ACHN (cell line): ENCODE data around the gene AMZ1.

Source experiments
- DNase-seq: peaks from one replicate; pipeline ENCODE4 v3.0.0-alpha.2; 2015
- in situ Hi-C: cut with HindIII; loops from 2 replicates; pipeline ENCODE4 v1.10.0; 2017; ENCODE audit warnings: low sequenced_read_pairs, low pct_ligation_motif_present, low pct_unique_long_range_greater_than_20kb

Gene AMZ1

GRCh38 chr7:2701832-2702593, 14.0 kb downstream of the AMZ1 start:
- in situ Hi-C loops = no loop called here
- no peak for DNase-seq

GRCh38 chr7:2702594-2702957, 14.6 kb downstream of the AMZ1 start:
- in situ Hi-C loops = no loop called here
- DNase-seq = no peak

- no peak for DNase-seq
- in situ Hi-C loops = no loop called here
Measured at GRCh38 chr7:2705371-2706096, 17.5 kb downstream of the AMZ1 start.

GRCh38 chr7:2706685-2707126, 18.7 kb downstream of the AMZ1 start:
- no peak for DNase-seq
- in situ Hi-C loops = no loop called here

GRCh38 chr7:2707481-2707880, 19.5 kb downstream of the AMZ1 start:
- in situ Hi-C loops = no loop called here
- no peak for DNase-seq

- in situ Hi-C loops = no loop called here
- DNase-seq = no peak
Measured at GRCh38 chr7:2708041-2708440, 20.0 kb downstream of the AMZ1 start.

GRCh38 chr7:2708547-2709310, 20.7 kb downstream of the AMZ1 start:
- DNase-seq = no peak
- in situ Hi-C loops = no loop called here

- no peak for DNase-seq
- in situ Hi-C loops = no loop called here
Measured at GRCh38 chr7:2709553-2710285, 21.7 kb downstream of the AMZ1 start.

GRCh38 chr7:2710286-2710655, 22.3 kb downstream of the AMZ1 start:
- no peak for DNase-seq
- in situ Hi-C loops = no loop called here

GRCh38 chr7:2710901-2711551, 23.0 kb downstream of the AMZ1 start:
- in situ Hi-C loops = no loop called here
- no peak for DNase-seq

GRCh38 chr7:2711895-2712675, 24.1 kb downstream of the AMZ1 start:
- DNase-seq = no peak
- in situ Hi-C loops = no loop called here

GRCh38 chr7:2713370-2713769, 25.4 kb downstream of the AMZ1 start:
- DNase-seq = no peak
- in situ Hi-C loops = no loop called here

- DNase-seq = no peak
- in situ Hi-C loops = no loop called here
Measured at GRCh38 chr7:2713978-2714377, 26.0 kb downstream of the AMZ1 start.

GRCh38 chr7:2714636-2715035, 26.6 kb downstream of the AMZ1 start:
- DNase-seq = no peak
- in situ Hi-C loops = no loop called here

GRCh38 chr7:2715341-2716231, 27.6 kb downstream of the AMZ1 start:
- in situ Hi-C loops = no loop called here
- no peak for DNase-seq

- in situ Hi-C loops = no loop called here
- no peak for DNase-seq
Measured at GRCh38 chr7:2716488-2716887, 28.5 kb downstream of the AMZ1 start.

GRCh38 chr7:2716906-2717292, 28.9 kb downstream of the AMZ1 start:
- in situ Hi-C loops = no loop called here

More at GRCh38 chr7:2716906-2717292, 28.9 kb downstream of the AMZ1 start:
- no peak for DNase-seq
